ENCODE results near the gene COL28A1.

GRCh38 chr7:7331523-7331922 is 204.2 kb downstream of the COL28A1 start:
- no peak for TF ChIP-seq CTCF (IDR thresholded peaks at IDR 0.05)
- no peak for TF ChIP-seq POLR2A (IDR thresholded peaks at IDR 0.05)

All from adrenal gland (tissue), 5 donors.